RPMI8226 (cell line): Measurements from ENCODE around the gene SHKBP1.

Experiments used
- DNase-seq: peaks from one replicate; pipeline ENCODE4 v3.0.0-alpha.2; 2015

The SHKBP1 gene

GRCh38 chr19:40601134-40601974, 24.7 kb downstream of the SHKBP1 start, which contains the start of gene LTBP4:
LTBP4 (plus strand) TSS chr19:40601369; CDS start chr19:40601388, 19 bp downstream.
- peak; percentile 71 for DNase-seq

GRCh38 chr19:40603071-40603388, 26.4 kb downstream of the SHKBP1 start:
- no peak for DNase-seq

DNA sequence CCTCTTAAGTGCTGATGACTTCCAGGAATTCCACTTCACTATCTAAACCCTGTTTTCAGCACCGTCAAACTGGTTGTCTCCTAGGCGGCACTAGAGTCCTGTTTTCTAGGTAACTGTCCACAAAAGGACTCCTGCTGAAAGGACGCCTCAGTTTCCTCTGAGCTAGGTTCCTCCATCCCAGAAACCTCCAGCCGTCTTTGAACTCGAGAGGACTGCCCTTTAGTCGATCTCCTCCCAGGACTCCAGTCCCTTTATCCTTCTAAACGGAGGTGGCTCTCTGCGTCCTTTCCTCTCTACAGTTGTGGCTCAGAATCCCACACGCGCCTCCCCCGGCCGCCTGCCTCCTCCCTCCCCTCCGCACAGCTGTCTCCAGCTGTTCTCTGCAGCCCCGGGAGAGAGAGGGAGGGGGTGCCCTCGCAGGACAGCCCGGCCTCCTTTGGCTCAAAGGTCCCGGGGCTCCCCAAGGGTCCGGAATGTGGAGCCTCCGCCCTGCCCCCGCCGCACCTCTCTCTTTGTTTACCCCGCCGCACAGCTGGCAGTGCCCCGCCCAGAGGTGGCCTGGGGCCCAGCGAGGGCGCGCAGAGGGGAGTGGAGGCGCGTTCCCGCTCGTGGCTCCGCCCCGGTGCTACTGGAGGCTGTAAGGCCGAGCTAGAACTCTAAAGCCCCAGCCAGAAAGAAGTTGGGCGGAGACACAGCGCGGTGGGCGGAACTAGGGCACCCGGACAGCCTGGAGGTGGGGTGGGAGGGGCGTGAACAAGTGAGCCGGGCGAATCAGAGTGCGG, 26.9 kb downstream of the SHKBP1 start:
- DNase-seq = peak; percentile 98

GRCh38 chr19:40604171-40604646, 27.5 kb downstream of the SHKBP1 start:
- no peak for DNase-seq

DNA sequence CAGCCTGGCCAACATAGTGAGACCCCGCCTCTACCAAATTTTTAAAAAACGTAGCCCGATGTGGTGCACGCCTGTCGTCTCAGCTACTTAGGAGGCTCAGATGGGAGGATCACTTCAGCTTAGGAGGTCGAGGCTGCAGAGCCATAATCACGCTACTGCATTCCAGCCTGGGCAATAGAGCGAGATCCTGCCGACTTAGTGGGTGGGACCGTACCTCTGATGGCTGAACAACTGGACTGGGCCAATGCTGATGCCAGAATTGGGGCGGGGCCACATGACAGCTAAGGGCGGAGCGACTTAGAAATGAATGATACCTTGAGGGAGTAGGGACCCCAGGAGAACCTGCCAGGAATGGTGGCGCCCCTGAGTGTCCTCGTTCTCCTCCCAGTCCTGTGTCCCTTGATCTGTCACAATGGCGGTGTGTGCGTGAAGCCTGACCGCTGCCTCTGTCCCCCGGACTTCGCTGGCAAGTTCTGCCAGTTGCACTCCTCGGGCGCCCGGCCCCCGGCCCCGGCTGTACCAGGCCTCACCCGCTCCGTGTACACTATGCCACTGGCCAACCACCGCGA, 28.1 kb downstream of the SHKBP1 start:
- peak; percentile 34 for DNase-seq

DNA sequence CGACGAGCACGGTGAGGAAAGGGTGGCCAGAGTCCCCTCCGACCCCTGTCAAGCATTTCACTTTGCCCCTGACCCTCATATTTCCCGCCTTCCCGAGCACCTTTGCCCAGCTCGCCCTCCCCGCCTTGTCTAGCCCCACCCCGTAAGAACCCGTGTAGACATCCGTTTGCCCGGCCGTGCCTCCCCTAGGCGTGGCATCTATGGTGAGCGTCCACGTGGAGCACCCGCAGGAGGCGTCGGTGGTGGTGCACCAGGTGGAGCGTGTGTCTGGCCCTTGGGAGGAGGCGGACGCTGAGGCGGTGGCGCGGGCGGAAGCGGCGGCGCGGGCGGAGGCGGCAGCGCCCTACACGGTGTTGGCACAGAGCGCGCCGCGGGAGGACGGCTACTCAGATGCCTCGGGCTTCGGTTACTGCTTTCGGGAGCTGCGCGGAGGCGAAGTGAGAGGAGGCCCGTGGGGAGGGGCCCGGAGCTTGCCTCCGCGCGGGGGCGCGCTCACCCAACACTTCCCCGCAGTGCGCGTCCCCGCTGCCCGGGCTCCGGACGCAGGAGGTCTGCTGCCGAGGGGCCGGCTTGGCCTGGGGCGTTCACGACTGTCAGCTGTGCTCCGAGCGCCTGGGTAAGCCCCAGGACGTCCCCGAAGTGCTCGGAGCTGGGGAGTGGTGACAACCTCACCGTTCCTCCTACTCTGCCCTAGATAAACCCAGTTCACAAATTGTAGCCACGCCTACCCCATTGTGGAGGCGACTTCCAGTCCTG, 28.7 kb downstream of the SHKBP1 start:
- peak; percentile 93 for DNase-seq

DNA sequence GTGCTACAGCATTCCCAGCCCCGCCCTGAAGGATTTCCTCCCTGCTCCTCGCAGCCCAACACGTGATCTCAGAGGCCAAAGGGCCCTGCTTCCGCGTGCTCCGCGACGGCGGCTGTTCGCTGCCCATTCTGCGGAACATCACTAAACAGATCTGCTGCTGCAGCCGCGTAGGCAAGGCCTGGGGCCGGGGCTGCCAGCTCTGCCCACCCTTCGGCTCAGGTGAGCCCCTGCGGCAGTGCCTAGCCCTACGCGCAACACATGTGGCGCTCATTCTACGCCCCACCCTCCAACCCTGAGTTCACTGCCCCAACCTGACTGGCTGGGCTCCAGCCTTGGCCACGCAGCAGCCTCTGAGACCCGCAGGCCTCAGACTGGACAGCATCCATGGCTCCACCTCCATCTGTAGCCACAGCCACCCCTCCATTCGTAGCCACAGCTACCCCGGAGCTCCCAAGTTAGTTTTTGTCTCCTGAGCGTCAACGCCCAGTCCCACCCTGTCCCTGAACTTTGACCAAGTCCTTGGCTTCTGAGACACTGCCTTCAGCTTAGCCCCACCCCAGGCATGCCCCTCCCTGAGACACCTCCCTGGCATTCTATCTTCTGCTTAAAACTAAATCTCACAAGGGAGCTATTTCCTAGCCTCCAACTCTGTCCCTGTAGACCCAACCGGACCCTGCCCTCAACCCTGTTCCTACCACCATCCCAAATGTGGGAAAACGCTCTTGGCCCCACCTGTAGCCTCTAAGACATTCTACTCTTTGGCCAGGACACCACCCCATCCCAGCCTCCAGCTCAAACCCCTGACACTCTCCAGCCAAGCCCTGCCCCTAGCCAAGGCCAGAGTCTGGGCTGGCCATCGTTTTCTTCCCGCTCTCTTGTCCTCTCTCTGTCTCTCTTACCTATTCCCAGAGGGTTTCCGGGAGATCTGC, 30.9 kb downstream of the SHKBP1 start:
- no peak for DNase-seq

DNA sequence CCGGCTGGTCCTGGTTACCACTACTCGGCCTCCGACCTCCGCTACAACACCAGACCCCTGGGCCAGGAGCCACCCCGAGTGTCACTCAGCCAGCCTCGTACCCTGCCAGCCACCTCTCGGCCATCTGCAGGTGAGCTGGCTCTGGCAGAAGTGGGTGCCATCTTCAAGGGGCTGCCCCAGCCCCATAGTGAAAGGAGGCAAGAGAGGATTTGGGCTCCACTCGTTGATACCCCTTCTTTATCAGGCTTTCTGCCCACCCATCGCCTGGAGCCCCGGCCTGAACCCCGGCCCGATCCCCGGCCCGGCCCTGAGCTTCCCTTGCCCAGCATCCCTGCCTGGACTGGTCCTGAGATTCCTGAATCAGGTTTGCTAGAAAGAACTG, 31.6 kb downstream of the SHKBP1 start:
- DNase-seq = no peak

- DNase-seq = no peak
These were observed 32.3 kb downstream of the SHKBP1 start for GRCh38 chr19:40608957-40609356.

GRCh38 chr19:40609561-40610395, 33.1 kb downstream of the SHKBP1 start:
- peak; percentile 90 for DNase-seq

DNA sequence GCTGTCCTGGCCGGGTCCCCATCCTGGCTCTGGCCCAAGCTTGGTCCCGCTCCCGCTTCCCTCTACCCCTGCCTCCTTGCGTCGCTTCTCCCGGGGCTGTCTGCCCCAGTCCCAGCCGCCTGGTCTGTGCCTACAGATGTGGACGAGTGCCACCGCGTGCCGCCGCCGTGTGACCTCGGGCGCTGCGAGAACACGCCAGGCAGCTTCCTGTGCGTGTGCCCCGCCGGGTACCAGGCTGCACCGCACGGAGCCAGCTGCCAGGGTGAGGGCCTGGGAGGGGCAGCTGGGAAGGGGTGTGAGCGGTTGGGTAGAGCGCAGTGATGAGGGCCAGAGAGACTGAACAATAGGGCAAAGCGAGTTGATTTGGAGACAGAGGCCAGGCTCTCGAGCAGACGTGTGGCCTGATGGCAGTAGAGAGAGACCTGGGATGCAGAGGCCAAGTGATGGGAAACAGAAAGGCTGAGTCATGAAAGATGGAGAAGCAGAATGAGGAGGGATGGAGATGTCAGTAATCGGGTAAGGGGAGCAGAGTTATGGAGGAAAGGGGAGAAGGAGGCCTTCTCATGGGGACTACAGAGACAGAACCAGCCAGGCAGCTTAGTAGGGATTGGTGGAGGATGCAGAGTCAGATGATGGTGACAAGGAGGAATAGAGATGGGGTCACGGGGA, 33.9 kb downstream of the SHKBP1 start:
- DNase-seq = peak; percentile 83

DNA sequence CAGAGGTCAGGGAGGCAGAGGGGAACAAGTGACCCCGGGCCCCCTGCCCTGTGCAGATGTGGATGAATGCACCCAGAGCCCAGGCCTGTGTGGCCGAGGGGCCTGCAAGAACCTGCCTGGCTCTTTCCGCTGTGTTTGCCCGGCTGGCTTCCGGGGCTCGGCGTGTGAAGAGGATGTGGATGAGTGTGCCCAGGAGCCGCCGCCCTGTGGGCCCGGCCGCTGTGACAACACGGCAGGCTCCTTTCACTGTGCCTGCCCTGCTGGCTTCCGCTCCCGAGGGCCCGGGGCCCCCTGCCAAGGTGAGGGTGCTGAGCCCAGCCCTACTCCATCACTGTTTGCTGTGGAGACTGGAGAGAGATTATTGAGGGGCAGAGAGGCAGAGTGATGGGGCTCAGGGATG, 34.4 kb downstream of the SHKBP1 start:
- DNase-seq = no peak

DNA sequence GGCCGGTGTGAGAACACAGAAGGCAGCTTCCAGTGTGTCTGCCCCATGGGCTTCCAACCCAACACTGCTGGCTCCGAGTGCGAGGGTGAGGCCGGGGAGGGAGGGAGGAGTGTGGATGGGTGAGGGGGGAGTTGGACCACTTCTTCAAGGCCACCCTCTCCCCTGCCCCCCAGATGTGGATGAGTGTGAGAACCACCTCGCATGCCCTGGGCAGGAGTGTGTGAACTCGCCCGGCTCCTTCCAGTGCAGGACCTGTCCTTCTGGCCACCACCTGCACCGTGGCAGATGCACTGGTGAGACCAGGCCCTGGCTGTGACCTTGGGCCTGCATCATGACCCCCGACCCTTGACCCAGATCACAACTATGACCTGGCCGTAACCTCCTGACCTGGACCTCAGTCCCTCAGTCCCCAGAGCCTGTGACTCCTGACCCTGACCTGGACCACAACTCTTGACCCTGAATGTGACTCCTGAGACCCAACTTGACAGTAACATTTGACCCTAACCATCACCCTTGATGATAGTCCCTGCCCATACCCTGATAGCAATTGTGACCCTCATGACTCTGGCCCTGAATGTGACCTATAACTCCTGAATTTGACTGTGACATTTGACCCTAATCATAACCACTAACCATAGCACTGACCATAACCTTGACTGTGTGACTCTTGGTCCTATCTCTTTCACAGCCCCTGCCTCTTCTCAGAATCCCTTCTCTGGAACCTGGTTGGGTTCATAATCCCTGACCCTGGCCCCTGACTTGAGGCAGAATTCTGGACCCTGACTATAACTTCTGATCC, 35.4 kb downstream of the SHKBP1 start:
- no peak for DNase-seq

- no peak for DNase-seq
These were observed 36.4 kb downstream of the SHKBP1 start for GRCh38 chr19:40612831-40613689.

DNA sequence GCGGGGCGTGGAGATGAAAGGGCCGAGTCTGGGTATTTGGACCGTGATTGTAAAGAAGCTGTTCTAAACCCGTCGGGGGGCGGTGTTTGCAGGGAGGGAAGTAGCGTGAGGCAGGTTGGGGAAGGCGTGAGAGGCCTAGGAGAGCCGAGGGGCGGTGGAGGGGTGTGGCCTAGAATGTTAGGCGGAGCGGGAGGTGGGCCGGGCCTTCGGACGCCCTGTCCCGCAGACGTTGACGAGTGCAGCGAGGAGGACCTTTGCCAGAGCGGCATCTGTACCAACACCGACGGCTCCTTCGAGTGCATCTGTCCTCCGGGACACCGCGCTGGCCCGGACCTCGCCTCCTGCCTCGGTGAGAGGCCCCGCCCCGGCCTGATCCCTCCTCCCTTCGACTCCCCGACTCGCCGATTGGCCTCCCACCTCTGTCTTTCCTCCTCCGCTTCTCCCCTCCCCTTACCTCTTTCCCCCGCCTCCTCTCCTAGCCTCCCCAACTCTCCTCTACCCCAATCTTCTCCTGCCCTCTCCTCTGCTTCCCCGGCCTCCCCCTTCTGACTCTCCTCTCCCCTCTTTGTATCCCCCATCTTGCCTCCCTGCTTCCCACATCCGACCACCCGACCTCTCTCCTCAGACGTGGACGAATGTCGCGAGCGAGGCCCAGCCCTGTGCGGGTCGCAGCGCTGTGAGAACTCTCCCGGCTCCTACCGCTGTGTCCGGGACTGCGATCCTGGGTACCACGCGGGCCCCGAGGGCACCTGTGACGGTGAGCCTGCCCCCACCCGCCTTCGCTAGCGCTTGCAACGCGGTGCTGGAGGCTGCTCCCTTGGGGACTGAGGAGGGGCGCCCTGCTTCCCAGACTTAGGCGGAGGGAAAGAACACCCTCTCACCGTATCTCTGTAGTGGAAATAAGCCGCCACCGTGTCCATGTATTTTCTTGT, 37.3 kb downstream of the SHKBP1 start:
- DNase-seq = peak; percentile 75

GRCh38 chr19:40614622-40615411, 38.1 kb downstream of the SHKBP1 start:
- DNase-seq = no peak
